ENCODE data around the gene WDR41. TPM values are rescaled to one million over a fixed set of nuclear protein-coding genes. Genes with fewer than 3 reads are reported as not detected.

The WDR41 gene
- total and polyA plus RNA-seq, 4 donors = 13.9 to 81.4 (median 29.6) TPM

- H3K9ac ChIP-seq (ENCODE audit: insufficient read depth in 1 of 2, low read length in 2 of 2) = no peak overlapping the region
- peaks cover 0 to 3% (median 0%) of the 10 kb centered on the region in 5 donors for H3K4me1 ChIP-seq (ENCODE audit: control insufficient read depth in 5 of 5, insufficient read depth in 5 of 5, low read length in 5 of 5)
- no peak for TF ChIP-seq CTCF (IDR thresholded peaks at IDR 0.05; ENCODE audit: control extremely low read depth, extremely low read depth)
Observed at GRCh38 chr5:77413049-77413448, 79.1 kb downstream of the WDR41 start.

GRCh38 chr5:77409870-77410621, 82.1 kb downstream of the WDR41 start:
- ATAC-seq (ENCODE audit: insufficient read depth, low FRiP score) = no peak
- no peak for DNase-seq
- Histone ChIP-seq H3K36me3 (ENCODE audit: control insufficient read depth in 4 of 4, insufficient read depth in 4 of 4, low read length in 4 of 4) (no peaks in the 10 kb centered on the region), H3K27ac (ENCODE audit: low read depth in 1 of 2, low read length in 1 of 2) (no peak overlapping the region), H3K9me3 (ENCODE audit: control insufficient read depth in 4 of 4, insufficient read depth in 3 of 4, low read length in 3 of 4) (peaks cover 0 to 2% (median 0%) of the 10 kb centered on the region in 4 donors), H3K27me3 (ENCODE audit: control insufficient read depth in 3 of 3, insufficient read depth in 3 of 3, low read length in 2 of 3) (no peaks in the 10 kb centered on the region), H3K9ac (ENCODE audit: insufficient read depth in 1 of 2, low read length in 2 of 2) (no peak overlapping the region), H3K4me3 (no peak overlapping the region), H3K4me1 (ENCODE audit: control insufficient read depth in 5 of 5, insufficient read depth in 5 of 5, low read length in 5 of 5) (no peaks in the 10 kb centered on the region)
- 77 to 83% methylated on average over 10 of the region's 10 CpGs for WGBS, 2 donors
- TF ChIP-seq CTCF (IDR thresholded peaks at IDR 0.05; ENCODE audit: control extremely low read depth, extremely low read depth) = no peak

More at GRCh38 chr5:77413049-77413448, 79.1 kb downstream of the WDR41 start:
- 95 to 99% methylated on average over 7 of the region's 7 CpGs for WGBS, 2 donors
- ATAC-seq (ENCODE audit: insufficient read depth, low FRiP score) (no peak), DNase-seq (no peak)
- H3K9me3 ChIP-seq (ENCODE audit: control insufficient read depth in 4 of 4, insufficient read depth in 3 of 4, low read length in 3 of 4) = no peaks in the 10 kb centered on the region
- no peak overlapping the region for H3K27ac ChIP-seq (ENCODE audit: low read depth in 1 of 2, low read length in 1 of 2)
- no peaks in the 10 kb centered on the region for H3K27me3 ChIP-seq (ENCODE audit: control insufficient read depth in 3 of 3, insufficient read depth in 3 of 3, low read length in 2 of 3)
- no peaks in the 10 kb centered on the region for H3K36me3 ChIP-seq (ENCODE audit: control insufficient read depth in 4 of 4, insufficient read depth in 4 of 4, low read length in 4 of 4)
- H3K4me3 ChIP-seq = no peak overlapping the region

GRCh38 chr5:77407152-77407551, 85.0 kb downstream of the WDR41 start:
- Histone ChIP-seq H3K4me3 (no peak overlapping the region), H3K27ac (ENCODE audit: low read depth in 1 of 2, low read length in 1 of 2) (no peak overlapping the region), H3K27me3 (ENCODE audit: control insufficient read depth in 3 of 3, insufficient read depth in 3 of 3, low read length in 2 of 3) (no peaks in the 10 kb centered on the region), H3K9ac (ENCODE audit: insufficient read depth in 1 of 2, low read length in 2 of 2) (no peak overlapping the region), H3K9me3 (ENCODE audit: control insufficient read depth in 4 of 4, insufficient read depth in 3 of 4, low read length in 3 of 4) (peaks cover 0 to 2% (median 0%) of the 10 kb centered on the region in 4 donors), H3K36me3 (ENCODE audit: control insufficient read depth in 4 of 4, insufficient read depth in 4 of 4, low read length in 4 of 4) (no peaks in the 10 kb centered on the region), H3K4me1 (ENCODE audit: control insufficient read depth in 5 of 5, insufficient read depth in 5 of 5, low read length in 5 of 5) (no peaks in the 10 kb centered on the region)
- WGBS, 2 donors = 94% methylated on average over 10 of the region's 10 CpGs
- ATAC-seq (ENCODE audit: insufficient read depth, low FRiP score) = no peak
- no peak for TF ChIP-seq CTCF (IDR thresholded peaks at IDR 0.05; ENCODE audit: control extremely low read depth, extremely low read depth)
- no peak for DNase-seq
